Kidney (tissue), 14 donors: Measurements from ENCODE around the gene PRKCE. TPM values are rescaled to one million over a fixed set of nuclear protein-coding genes. Genes with fewer than 3 reads are reported as not detected.

Experiments
- DNase-seq, 5 donors: peaks; one replicate each; pipeline ENCODE4 v3.0.0-alpha.2; 2013 to 2020
- FAIRE-seq: peaks from 2 replicates; lab custom pipeline; 2012; peaks lifted over from hg19 to GRCh38; lab: Jason Lieb, UNC
- H3K27ac ChIP-seq, 2 donors: one replicate each; pipeline ENCODE4 v1.7.0; 2013; ENCODE audit warnings: low read depth in 2 of 2, low read length in 2 of 2, inconsistent platforms in 1 of 2
- H3K27me3 ChIP-seq: one replicate; pipeline ENCODE4 v1.7.1; 2013; ENCODE audit warnings: low read length, inconsistent platforms; ENCODE audit not compliant: control insufficient read depth, insufficient read depth
- H3K36me3 ChIP-seq, 3 donors: one replicate each; pipeline versions ENCODE4 v1.7.0 to v1.7.1; 2013; ENCODE audit warnings: low read length in 3 of 3, control low read depth in 1 of 3, inconsistent platforms in 1 of 3; ENCODE audit not compliant: insufficient read depth in 3 of 3, control insufficient read depth in 2 of 3
- H3K4me1 ChIP-seq, 3 donors: one replicate each; pipeline versions ENCODE4 v1.7.0 to v1.7.1; 2013; ENCODE audit warnings: low read length in 3 of 3, inconsistent platforms in 1 of 3, low read depth in 1 of 3; ENCODE audit not compliant: control insufficient read depth in 2 of 3, insufficient read depth in 2 of 3
- H3K4me3 ChIP-seq, 3 donors: one replicate each; pipeline versions ENCODE4 v1.7.0 to v1.8.1; 2013; ENCODE audit warnings: low read length in 3 of 3, control low read depth in 1 of 3, inconsistent platforms in 1 of 3
- H3K9ac ChIP-seq, 3 donors: one replicate each; pipeline versions ENCODE4 v1.7.0 to v1.7.1; 2013; ENCODE audit warnings: low read length in 3 of 3, control low read depth in 1 of 3, inconsistent platforms in 1 of 3
- H3K9me3 ChIP-seq, 3 donors: one replicate each; pipeline versions ENCODE4 v1.7.0 to v1.7.1; 2013; ENCODE audit warnings: low read length in 3 of 3, control low read depth in 1 of 3, inconsistent platforms in 1 of 3; ENCODE audit not compliant: control insufficient read depth in 2 of 3, insufficient read depth in 1 of 3
- CTCF ChIP-seq: IDR thresholded peaks from 3 replicates; pipeline ENCODE4 v1.5.1; 2012; ENCODE audit warnings: mild to moderate bottlenecking, moderate library complexity, borderline replicate concordance; ENCODE audit not compliant: insufficient read depth; ENCODE audit errors: extremely low read depth
- intact Hi-C: fragments of 100-400 bp; cut with DNase I; formaldehyde crosslinking; loops from one replicate; pipeline ENCODE4 v1.11.1; 2022
- polyA plus RNA-seq: library from polyadenylated mRNA; stranded (reverse); fragments of 350-450 nt; fragmentation: Illumina TruSeq; extraction: RNeasy Lipid Tissue Mini Kit (QIAGEN cat#74804); gene quantifications from one replicate; pipeline ENCODE4 v1.2.3, GENCODE V29; 2014; ENCODE audit warnings: low read depth, low replicate concordance; ENCODE audit not compliant: insufficient read depth
- total RNA-seq: library from RNA; stranded (reverse); fragmentation: NEBNext Ultra II Directional; extraction: Animal tissue kit (Norgen Biotek cat#: 25700); gene quantifications from one replicate; pipeline ENCODE4 v1.2.1, GENCODE V29; 2021
- donor health status: control.
- donor health status: control.
- donor health status: control.
- donor health status: control.
- donor health status: control.
- donor health status: DM: yes; HTN: yes; CAD: no.
- donor health status: Normal renal cell carcinoma (clear cell type).

PRKCE gene
- total and polyA plus RNA-seq, 2 donors from 2014 or later: 11.1 to 27.3 TPM

DNA sequence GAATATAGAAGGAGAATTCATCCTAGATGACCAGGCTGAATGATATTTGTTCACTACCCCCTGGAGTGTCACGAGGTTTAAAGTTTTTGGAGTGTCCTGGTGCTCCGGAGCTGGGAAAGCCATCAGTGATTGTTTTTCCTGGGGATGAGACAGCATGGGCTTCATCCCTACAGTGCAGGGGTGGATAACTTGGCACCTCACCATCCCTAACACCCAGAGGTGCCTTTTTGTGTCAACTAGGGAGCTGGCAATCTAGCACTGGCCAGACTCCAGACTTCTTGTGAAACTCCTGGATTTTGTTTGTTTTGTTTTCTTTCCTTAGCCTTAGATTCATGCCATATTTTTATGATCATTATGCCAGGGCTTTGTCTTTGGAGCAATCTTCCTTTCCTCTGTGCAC lies 164.8 kb downstream of the PRKCE start:
- no peak for DNase-seq
- Histone ChIP-seq H3K9me3 (no peaks in the 10 kb centered on the region), H3K27me3 (no peaks in the 10 kb centered on the region), H3K4me1 (peaks cover 0 to 8% (median 7%) of the 10 kb centered on the region in 3 donors), H3K36me3 (no peaks in the 10 kb centered on the region), H3K27ac (no peak overlapping the region), H3K4me3 (no peak overlapping the region), H3K9ac (no peak overlapping the region)
- intact Hi-C loops: no loop called here
- TF ChIP-seq CTCF: no peak
- FAIRE-seq: no peak

DNA sequence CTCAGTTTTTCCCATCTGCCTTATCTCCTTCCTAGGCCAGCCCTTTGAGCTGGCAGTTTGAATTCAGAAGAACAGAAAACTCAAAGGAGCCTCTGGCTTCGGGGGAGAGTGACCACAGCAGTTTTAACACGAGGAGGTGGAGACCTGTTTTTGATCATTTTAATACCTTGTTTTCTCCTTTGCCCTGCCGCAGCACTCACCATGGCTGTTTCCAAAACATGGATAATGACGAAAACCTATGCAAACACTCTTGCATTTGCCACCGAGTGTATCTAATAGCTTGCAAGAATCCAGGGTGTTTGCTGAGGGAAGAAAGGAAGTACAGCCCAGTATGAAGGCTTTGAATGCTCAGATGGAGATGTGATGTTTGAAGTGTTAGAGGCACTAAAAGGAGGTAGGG lies 167.1 kb downstream of the PRKCE start:
- no peak overlapping the region for H3K9ac ChIP-seq
- no peak overlapping the region for H3K27ac ChIP-seq
- H3K36me3 ChIP-seq: no peaks in the 10 kb centered on the region
- H3K4me3 ChIP-seq: no peak overlapping the region
- no peaks in the 10 kb centered on the region for H3K27me3 ChIP-seq
- peaks cover 0 to 16% (median 13%) of the 10 kb centered on the region in 3 donors for H3K4me1 ChIP-seq
- FAIRE-seq (no peak), DNase-seq (no peak)
- no peak for TF ChIP-seq CTCF
- H3K9me3 ChIP-seq: no peaks in the 10 kb centered on the region
- intact Hi-C loops: no loop called here

DNA sequence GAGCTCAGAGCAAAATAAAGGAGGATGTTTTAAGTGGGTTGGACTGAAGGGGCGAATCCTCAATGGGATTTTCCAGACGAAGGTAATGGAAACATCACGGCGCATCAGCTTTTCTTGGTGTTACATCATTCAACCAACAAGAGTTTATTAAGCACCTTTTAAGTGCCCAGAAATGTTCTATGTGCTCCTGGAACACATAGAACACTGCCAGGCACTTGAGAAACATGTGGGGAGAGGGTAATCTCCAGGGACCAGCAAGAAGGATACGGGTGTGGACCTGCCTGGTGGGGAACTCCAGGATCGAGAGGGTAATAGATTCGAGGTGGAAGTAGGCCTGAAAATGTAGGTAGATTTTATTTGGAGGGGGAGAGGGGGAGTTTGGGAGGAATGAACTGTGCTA lies 168.6 kb downstream of the PRKCE start:
- no peaks in the 10 kb centered on the region for H3K27me3 ChIP-seq
- no peaks in the 10 kb centered on the region for H3K36me3 ChIP-seq
- FAIRE-seq: no peak
- peaks cover 0 to 22% (median 16%) of the 10 kb centered on the region in 3 donors for H3K4me1 ChIP-seq
- no peak for TF ChIP-seq CTCF
- H3K9me3 ChIP-seq: no peaks in the 10 kb centered on the region
- H3K4me3 ChIP-seq: no peak overlapping the region
- intact Hi-C loops: no loop called here
- no peak for DNase-seq
- H3K9ac ChIP-seq: no peak overlapping the region
- no peak overlapping the region for H3K27ac ChIP-seq

DNA sequence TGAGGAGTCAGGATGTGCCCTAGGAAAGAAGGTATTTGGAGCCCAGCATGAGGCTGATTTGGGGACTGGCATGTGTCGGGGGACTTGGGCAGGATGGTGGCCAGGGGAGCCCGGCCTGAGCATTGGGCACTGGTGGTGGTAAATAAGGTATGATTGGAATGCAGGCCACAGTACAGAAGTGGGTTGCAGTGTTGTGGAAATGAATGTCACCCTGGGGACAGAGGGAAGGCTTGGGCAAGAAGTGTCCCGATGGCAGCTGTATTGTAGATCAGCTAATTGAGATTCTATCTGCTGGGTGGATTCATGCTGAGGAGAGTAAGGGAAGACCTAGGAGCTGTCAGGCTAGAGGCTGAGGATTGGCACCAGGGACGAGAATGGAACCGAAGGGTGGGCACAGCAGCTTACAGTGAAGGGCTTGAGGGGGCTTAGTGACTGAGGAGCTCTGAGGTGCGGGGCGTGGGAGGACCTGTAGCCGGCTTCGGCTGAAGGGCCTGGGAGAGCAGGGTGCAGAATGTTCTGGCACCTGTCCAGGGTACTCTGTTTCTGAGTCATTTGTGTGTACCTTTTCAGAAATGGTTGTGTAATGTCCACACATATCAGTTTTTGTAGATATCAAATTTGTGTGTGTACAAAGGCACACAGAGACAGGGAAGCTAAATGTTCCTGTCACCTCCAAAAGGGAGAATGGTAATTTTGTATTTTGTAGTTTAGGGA lies 170.2 kb downstream of the PRKCE start:
- DNase-seq (peak in 3 of 5 donors; percentile 31 to 71 (median 64)), FAIRE-seq (no peak)
- peak overlapping the region; percentile 39 for H3K27ac ChIP-seq
- intact Hi-C loops: no loop called here
- H3K9ac ChIP-seq: peak overlapping the region in 1 of 3 donors; percentile 27
- H3K4me1 ChIP-seq: peaks cover 0 to 16% (median 14%) of the 10 kb centered on the region in 3 donors
- H3K36me3 ChIP-seq: no peaks in the 10 kb centered on the region
- TF ChIP-seq CTCF: no peak
- no peaks in the 10 kb centered on the region for H3K27me3 ChIP-seq
- no peak overlapping the region for H3K4me3 ChIP-seq
- no peaks in the 10 kb centered on the region for H3K9me3 ChIP-seq
